Smooth muscle cell (in vitro differentiated cells): ENCODE data around the gene IMMP2L. TPM values are rescaled to one million over a fixed set of nuclear protein-coding genes. Genes with fewer than 3 reads are reported as not detected.

ENCODE experiments used
- DNase-seq: peaks from one replicate; lab custom pipeline; 2025; ENCODE audit not compliant: unreplicated experiment; lab: John Stamatoyannopoulos, UW
- H2AFZ ChIP-seq: fragments of 200-600 bp; sonication (generic); 2 replicates; pipeline ENCODE4 v1.6.0; 2016; ENCODE audit warnings: antibody characterized with exemption, low read depth, mild to moderate bottlenecking
- H3F3A ChIP-seq: fragments of 200-600 bp; sonication (generic); 2 replicates; pipeline ENCODE4 v1.6.0; 2017; ENCODE audit warnings: antibody characterized with exemption, low read depth
- H3K27ac ChIP-seq: fragments of 200-600 bp; sonication (generic); 2 replicates; pipeline ENCODE4 v1.5.1; 2016; ENCODE audit warnings: low read depth, mild to moderate bottlenecking
- H3K27me3 ChIP-seq: fragments of 200-600 bp; sonication (generic); 2 replicates; pipeline ENCODE4 v1.6.1; 2016; ENCODE audit warnings: low read depth, mild to moderate bottlenecking
- H3K36me3 ChIP-seq: fragments of 200-600 bp; sonication (generic); 2 replicates; pipeline ENCODE4 v1.5.1; 2016; ENCODE audit warnings: low read depth
- H3K4me1 ChIP-seq: fragments of 200-600 bp; sonication (generic); 2 replicates; pipeline ENCODE4 v1.5.1; 2016; ENCODE audit warnings: low read depth
- H3K4me2 ChIP-seq: fragments of 200-600 bp; sonication (generic); 2 replicates; pipeline ENCODE4 v1.6.0; 2016; ENCODE audit warnings: mild to moderate bottlenecking
- H3K4me3 ChIP-seq: fragments of 200-600 bp; sonication (generic); 2 replicates; pipeline ENCODE4 v1.5.1; 2016; ENCODE audit warnings: mild to moderate bottlenecking
- H3K79me2 ChIP-seq: fragments of 200-600 bp; sonication (generic); 2 replicates; pipeline ENCODE4 v1.6.0; 2016; ENCODE audit warnings: low read depth, mild to moderate bottlenecking
- H3K9ac ChIP-seq: fragments of 200-600 bp; sonication (generic); 2 replicates; pipeline ENCODE4 v1.6.0; 2016; ENCODE audit warnings: low read depth
- H3K9me3 ChIP-seq: fragments of 200-600 bp; sonication (generic); replicated peaks from 2 replicates; pipeline ENCODE4 v1.5.1; 2016; ENCODE audit warnings: low read depth
- H4K20me1 ChIP-seq: fragments of 200-600 bp; sonication (generic); 2 replicates; pipeline ENCODE4 v1.6.0; 2016; ENCODE audit warnings: low read depth
- WGBS: methylation state at CpG from one replicate; pipeline ENCODE4 v1.1.7; 2016; ENCODE audit warnings: low lambda C conversion rate; 5-methylcytosine and 5-hydroxymethylcytosine counted together
- polyA plus RNA-seq: library from polyadenylated mRNA; unstranded; fragments of >200 nt; fragmentation: Nextera tagmentation; extraction: Ambion mirVana; gene quantifications from 2 replicates; pipeline ENCODE4 v1.2.1, GENCODE V29; 2016
- total RNA-seq: library from RNA; depleted of rRNA; stranded (reverse); fragments of >200 nt; gene quantifications from 2 replicates; pipeline ENCODE4 v1.2.3, GENCODE V29; 2014
- TF ChIP-seq, protein P1 (sequence below): fragments of 200-600 bp; sonication (generic); IDR thresholded peaks from 2 replicates; pipeline ENCODE4 v1.5.1; 2017; ENCODE audit warnings: borderline replicate concordance, mild to moderate bottlenecking, antibody characterized with exemption; ENCODE audit not compliant: insufficient read depth, poor library complexity, severe bottlenecking

The IMMP2L gene
- total and polyA plus RNA-seq, 2 experiments from 2014 or later: 10.9 to 11.1 TPM

DNA sequence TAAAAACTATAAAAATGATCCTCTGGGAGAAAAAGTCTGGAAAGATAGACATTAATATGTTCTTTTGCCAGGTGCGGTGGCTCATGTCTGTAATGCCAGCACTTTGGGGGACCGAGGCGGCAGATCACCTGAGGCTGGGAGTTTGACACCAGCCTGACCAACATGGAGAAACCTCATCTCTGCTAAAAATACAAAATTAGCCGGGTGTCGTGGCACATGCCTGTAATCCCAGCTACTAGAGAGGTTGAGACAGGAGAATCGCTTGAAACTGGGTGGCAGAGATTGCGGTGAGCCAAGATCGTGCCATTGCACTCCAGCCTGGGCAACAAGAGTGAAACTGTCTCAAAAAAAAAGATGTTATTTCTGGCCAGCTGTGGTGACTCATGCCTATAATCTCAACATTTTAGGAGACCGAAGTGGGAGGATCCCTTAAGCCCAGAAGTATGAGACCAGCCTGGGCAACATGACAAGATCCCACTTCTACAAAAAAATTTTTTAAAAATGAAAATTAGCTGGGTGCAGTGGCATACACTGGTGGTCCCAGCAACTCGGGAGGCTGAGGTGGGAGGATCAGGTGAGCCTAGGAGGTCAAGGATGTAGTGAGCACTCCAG, 573.3 kb downstream of the IMMP2L start:
- Histone ChIP-seq H2AFZ (no peak overlapping the region), H3K9me3 (no peaks in the 10 kb centered on the region), H3K4me1 (no peaks in the 10 kb centered on the region), H3F3A (no peaks in the 10 kb centered on the region), H3K36me3 (no peaks in the 10 kb centered on the region), H3K9ac (no peak overlapping the region), H3K27ac (no peak overlapping the region), H3K79me2 (no peaks in the 10 kb centered on the region), H4K20me1 (no peaks in the 10 kb centered on the region), H3K4me2 (no peak overlapping the region), H3K27me3 (no peaks in the 10 kb centered on the region), H3K4me3 (no peak overlapping the region)
- TF ChIP-seq, protein P1, sequence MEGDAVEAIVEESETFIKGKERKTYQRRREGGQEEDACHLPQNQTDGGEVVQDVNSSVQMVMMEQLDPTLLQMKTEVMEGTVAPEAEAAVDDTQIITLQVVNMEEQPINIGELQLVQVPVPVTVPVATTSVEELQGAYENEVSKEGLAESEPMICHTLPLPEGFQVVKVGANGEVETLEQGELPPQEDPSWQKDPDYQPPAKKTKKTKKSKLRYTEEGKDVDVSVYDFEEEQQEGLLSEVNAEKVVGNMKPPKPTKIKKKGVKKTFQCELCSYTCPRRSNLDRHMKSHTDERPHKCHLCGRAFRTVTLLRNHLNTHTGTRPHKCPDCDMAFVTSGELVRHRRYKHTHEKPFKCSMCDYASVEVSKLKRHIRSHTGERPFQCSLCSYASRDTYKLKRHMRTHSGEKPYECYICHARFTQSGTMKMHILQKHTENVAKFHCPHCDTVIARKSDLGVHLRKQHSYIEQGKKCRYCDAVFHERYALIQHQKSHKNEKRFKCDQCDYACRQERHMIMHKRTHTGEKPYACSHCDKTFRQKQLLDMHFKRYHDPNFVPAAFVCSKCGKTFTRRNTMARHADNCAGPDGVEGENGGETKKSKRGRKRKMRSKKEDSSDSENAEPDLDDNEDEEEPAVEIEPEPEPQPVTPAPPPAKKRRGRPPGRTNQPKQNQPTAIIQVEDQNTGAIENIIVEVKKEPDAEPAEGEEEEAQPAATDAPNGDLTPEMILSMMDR: no peak
- WGBS: 89% methylated on average over 10 of the region's 10 CpGs
- DNase-seq: no peak

DNA sequence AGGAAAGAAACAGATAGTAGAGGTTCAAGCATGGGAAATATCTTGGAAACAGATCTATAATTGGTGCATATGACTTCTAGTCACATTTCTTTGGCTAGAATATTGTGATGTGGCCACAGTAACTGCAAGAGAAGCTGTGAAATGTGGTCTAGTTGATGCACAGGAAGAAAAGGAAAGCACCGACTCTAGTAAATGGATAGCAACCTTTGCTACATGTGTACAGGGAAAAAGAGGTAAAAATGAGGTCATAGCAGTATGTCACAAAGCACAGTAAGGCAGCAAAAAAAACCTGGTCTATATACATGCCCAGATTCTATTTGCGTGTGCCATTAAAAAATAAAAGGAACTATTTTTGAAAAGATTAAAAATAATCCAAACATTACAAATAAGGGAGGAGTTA, 573.9 kb downstream of the IMMP2L start:
- Histone ChIP-seq H3K27ac (no peak overlapping the region), H3K27me3 (no peaks in the 10 kb centered on the region), H3K4me2 (no peak overlapping the region), H3K4me3 (no peak overlapping the region), H3K79me2 (no peaks in the 10 kb centered on the region), H4K20me1 (no peaks in the 10 kb centered on the region), H3K9me3 (no peaks in the 10 kb centered on the region), H3K9ac (no peak overlapping the region), H3K4me1 (no peaks in the 10 kb centered on the region), H3F3A (no peaks in the 10 kb centered on the region), H2AFZ (no peak overlapping the region), H3K36me3 (no peaks in the 10 kb centered on the region)
- TF ChIP-seq, protein P1: no peak
- WGBS: 91% methylated on average over 2 of the region's 2 CpGs
- DNase-seq: no peak

DNA sequence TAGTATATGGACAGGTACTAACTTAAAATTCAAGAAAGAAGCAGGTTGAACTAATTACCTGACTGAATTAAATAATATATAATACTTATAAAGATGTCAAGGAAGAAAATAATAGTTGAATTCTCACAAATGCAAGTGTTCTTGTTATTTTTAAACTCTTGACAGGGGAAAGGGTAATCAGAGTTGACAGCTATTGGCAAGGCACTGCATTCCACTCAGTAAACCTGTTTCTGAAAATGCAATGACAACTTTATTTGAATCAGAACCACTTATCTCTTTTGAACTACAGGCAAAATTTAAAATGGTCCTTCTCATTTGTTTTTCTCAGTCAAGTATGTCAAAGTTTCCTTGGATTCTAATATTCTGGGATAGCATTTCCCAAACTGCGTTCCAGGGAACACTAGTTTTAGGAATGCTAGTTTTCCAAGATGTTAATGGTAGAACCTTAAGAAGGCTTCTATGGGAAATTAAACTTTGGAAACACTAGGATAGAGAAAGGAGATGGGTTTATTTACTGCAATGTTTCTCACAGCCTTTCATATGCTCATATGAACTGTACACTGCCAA, 575.1 kb downstream of the IMMP2L start:
- TF ChIP-seq, protein P1: no peak
- H3K27me3 ChIP-seq: no peaks in the 10 kb centered on the region
- H3K27ac ChIP-seq: no peak overlapping the region
- H3K9me3 ChIP-seq: no peaks in the 10 kb centered on the region
- no peak overlapping the region for H3K9ac ChIP-seq
- H3K79me2 ChIP-seq: no peaks in the 10 kb centered on the region
- H3K4me2 ChIP-seq: no peak overlapping the region
- WGBS: 100% methylated on average over 1 of the region's 1 CpG
- no peaks in the 10 kb centered on the region for H4K20me1 ChIP-seq
- no peak for DNase-seq
- no peaks in the 10 kb centered on the region for H3K36me3 ChIP-seq
- no peaks in the 10 kb centered on the region for H3F3A ChIP-seq
- H2AFZ ChIP-seq: no peak overlapping the region
- H3K4me1 ChIP-seq: no peaks in the 10 kb centered on the region
- no peak overlapping the region for H3K4me3 ChIP-seq
